ENCODE measurements around the gene MAD1L1. TPM values are rescaled to one million over a fixed set of nuclear protein-coding genes. Genes with fewer than 3 reads are reported as not detected.

Gene MAD1L1
- total and polyA plus RNA-seq, 8 donors: 21.4 to 58.8 (median 22.5) TPM

DNA sequence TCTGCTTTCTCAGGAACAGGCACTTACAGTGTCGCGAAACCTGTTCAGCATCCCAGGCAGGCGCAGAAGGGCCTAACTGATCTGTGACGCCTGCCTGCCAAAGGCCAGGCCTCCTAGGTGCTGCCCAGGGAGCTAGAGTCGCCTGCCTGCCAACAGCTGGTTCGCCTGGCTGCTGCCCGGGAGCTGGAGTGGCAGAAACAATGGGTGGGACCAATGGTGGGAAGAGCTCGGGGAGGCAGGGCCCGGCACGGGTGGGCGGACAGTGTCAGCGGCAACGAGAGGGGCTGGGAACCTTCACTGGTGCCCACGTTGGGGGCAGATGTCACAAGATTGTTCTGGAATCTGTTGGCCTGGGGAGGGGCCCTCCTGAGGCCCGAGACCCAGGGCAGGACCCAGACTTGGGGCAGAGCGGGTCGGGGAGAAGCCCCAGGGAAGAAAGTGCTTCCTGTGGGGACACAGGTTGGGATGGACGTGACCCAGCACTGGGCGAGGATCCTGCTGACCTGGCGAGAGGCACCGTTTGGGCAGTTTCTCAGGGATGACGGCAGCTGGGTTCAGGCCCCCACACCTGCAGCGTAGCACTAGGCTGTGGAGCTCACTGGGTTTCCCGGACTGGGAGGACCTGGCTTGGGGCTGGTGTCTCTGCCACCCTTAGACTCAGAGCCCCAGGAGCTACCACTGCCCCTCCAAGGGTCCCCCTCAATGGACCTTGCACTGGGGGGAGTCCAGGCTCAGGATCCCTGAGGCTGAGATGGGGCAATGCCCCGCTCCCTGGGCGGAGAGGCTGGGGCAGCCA, 380.8 kb downstream of the MAD1L1 start:
- DNase-seq: peak in 3 of 4 donors; percentile 27 to 69 (median 64)
- H3K4me3 ChIP-seq: no peak overlapping the region
- no peak for ATAC-seq

DNA sequence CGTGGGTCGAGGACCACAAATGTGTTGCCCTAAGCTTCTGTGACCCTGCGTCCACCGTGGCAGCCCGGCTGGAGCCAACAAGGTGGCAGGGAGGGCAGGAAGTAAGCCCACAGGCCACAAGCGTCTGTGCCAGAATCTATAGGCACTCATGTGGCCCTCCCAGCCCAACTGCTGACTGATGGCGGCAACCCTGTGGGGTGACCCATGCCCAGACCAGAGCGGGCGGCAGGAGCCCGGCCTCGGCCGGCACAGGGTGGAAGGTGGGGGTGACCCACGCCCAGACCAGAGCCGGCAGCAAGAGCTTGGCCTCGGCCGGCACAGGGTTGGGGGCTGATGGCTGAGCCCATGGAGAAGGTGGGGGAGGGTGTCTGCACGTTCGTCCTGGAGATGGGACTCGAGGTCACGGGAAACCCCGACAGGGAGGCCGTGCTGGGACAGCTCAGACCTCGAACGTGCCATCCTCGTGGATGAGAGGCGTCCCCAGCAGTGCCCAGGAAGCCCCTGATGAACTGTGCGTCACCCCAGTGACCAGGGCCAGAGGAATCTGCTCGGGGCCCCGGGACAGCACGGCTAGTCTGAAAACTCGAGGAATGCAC, 381.7 kb downstream of the MAD1L1 start:
- H3K4me3 ChIP-seq: no peak overlapping the region
- DNase-seq (peak in 2 of 4 donors; percentile 30 to 76), ATAC-seq (no peak)
- no peak overlapping the region for H3K27ac ChIP-seq
- no peaks in the 10 kb centered on the region for H3K9me3 ChIP-seq
- intact Hi-C loops (cut with DNase I): no loop called here
- H3K4me1 ChIP-seq: no peaks in the 10 kb centered on the region
- peaks cover 0 to 1% of the 10 kb centered on the region in 2 donors for H3K36me3 ChIP-seq
- H3K27me3 ChIP-seq: no peaks in the 10 kb centered on the region
- TF ChIP-seq, protein P1, sequence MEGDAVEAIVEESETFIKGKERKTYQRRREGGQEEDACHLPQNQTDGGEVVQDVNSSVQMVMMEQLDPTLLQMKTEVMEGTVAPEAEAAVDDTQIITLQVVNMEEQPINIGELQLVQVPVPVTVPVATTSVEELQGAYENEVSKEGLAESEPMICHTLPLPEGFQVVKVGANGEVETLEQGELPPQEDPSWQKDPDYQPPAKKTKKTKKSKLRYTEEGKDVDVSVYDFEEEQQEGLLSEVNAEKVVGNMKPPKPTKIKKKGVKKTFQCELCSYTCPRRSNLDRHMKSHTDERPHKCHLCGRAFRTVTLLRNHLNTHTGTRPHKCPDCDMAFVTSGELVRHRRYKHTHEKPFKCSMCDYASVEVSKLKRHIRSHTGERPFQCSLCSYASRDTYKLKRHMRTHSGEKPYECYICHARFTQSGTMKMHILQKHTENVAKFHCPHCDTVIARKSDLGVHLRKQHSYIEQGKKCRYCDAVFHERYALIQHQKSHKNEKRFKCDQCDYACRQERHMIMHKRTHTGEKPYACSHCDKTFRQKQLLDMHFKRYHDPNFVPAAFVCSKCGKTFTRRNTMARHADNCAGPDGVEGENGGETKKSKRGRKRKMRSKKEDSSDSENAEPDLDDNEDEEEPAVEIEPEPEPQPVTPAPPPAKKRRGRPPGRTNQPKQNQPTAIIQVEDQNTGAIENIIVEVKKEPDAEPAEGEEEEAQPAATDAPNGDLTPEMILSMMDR (IDR thresholded peaks at IDR 0.05): no peak

More for the DNA sequence above, 380.8 kb downstream of the MAD1L1 start:
- Histone ChIP-seq H3K36me3 (no peaks in the 10 kb centered on the region), H3K9me3 (no peaks in the 10 kb centered on the region), H3K27ac (no peak overlapping the region), H3K4me1 (no peaks in the 10 kb centered on the region), H3K27me3 (no peaks in the 10 kb centered on the region)
- intact Hi-C loops (cut with DNase I): no loop called here
- TF ChIP-seq, protein P1 (IDR thresholded peaks at IDR 0.05): no peak

DNA sequence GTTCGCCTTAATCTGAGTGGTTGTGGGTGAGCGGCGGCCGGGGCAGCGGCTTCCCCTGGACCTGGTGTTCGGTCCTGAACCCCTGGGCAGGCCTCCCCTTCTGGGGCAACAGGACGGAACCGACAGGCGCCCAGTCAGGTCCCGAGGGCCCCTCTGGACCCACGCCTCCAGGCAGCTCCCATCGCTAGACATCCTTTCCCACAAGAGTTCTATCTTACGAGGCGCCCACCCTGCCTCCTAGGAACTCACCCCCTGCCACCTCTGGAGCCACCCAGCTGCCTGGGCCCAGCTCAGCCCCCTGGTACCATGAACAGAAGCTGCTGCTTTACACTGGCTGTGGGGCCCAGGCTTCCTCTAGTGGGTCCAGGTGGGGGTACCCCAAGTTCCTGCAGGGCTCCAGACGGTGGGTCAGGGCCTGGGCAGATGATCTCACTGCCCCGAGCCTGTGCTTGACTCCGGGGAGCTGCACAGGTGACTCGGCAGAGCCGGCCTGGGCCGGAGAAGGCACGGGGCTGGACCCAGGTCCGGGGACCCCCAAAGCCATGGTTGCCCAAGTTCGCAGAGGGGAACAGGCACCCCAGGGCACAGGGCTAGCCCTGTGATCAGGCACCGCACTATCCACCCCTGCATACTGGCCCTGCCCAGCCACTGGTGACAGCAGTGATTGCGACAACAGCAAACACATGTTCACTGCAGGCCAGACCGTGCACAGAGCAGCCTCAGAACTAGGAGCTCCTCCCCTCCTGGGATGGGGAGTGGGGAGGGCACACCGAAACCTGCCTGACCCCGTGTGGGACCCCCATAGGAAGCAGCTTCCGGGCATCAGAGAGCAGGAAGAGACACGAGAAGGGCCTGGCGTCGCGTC, 382.4 kb downstream of the MAD1L1 start:
- DNase-seq: peak in 1 of 4 donors; percentile 71
- no peak overlapping the region for H3K27ac ChIP-seq
- H3K9me3 ChIP-seq: no peaks in the 10 kb centered on the region
- H3K4me3 ChIP-seq: no peak overlapping the region
- H3K4me1 ChIP-seq: no peaks in the 10 kb centered on the region
- intact Hi-C loops (cut with DNase I): no loop called here
- no peaks in the 10 kb centered on the region for H3K27me3 ChIP-seq
- TF ChIP-seq, protein P1 (IDR thresholded peaks at IDR 0.05): no peak
- peaks cover 0 to 8% of the 10 kb centered on the region in 2 donors for H3K36me3 ChIP-seq
- ATAC-seq: no peak

DNA sequence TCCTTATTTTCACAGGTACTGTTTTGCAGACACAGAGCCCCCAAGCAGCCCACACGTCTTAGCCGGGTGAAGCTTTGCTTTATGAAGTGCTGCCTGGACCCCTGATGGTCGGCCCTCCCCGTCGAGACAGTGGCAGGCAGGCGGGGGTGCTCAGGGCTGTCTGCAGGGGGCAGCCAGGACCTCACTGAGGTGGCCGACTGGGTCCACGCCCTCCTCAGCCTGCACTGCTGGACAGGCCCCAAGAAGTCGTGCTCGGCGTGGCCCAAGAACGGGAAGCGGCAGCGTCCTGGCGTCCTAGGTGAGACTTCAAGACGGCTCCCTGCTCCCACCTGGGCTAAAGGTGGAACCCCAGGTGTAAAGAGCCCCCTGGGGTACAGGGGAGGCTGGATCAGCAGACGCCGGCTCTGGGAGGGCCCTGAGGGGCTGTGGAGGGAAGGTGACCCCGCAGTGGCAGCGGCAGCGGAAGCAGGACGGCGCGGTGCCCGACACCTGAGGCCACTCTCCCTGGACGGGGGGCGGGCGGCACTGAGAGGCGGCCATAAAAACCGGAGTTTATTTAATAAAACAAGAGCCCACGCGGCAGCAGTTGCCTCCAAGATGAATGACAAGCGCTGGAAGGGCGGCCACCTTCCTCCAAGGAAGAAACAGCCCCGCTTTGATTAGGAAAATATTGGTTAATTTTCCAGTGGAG, 383.2 kb downstream of the MAD1L1 start:
- no peak overlapping the region for H3K27ac ChIP-seq
- TF ChIP-seq, protein P1 (IDR thresholded peaks at IDR 0.05): no peak
- no peak overlapping the region for H3K4me3 ChIP-seq
- no peaks in the 10 kb centered on the region for H3K27me3 ChIP-seq
- DNase-seq (peak in 1 of 4 donors; percentile 77), ATAC-seq (no peak)
- H3K9me3 ChIP-seq: no peaks in the 10 kb centered on the region
- no peaks in the 10 kb centered on the region for H3K4me1 ChIP-seq
- intact Hi-C loops (cut with DNase I): no loop called here
- H3K36me3 ChIP-seq: peaks cover 0 to 17% of the 10 kb centered on the region in 2 donors

Data from left lung (tissue), 10 donors.